Measurements from ENCODE around the gene LMNA.

The LMNA gene

GRCh38 chr1:156104065-156104810 lies 10.3 kb upstream of the LMNA start:
- Histone ChIP-seq H3K4me2 (ENCODE audit: insufficient read depth, low read length) (no peak overlapping the region), H3K36me3 (ENCODE audit: insufficient read depth, low read length) (no peaks in the 10 kb centered on the region), H2AFZ (ENCODE audit: low read depth, low read length) (no peak overlapping the region), H3K9ac (ENCODE audit: low read depth, low read length) (no peak overlapping the region), H3K4me1 (ENCODE audit: insufficient read depth, low read length) (peaks cover 5% of the 10 kb centered on the region; the same call in 1 of the 2 replicates), H3K27me3 (ENCODE audit: insufficient read depth, low read length, poor library complexity) (peaks cover 28% of the 10 kb centered on the region), H3K4me3 (ENCODE audit: low read depth in 1 of 2, low read length in 2 of 2) (no peak overlapping the region), H3K27ac (ENCODE audit: low read length) (no peak overlapping the region), H3K79me2 (ENCODE audit: insufficient read depth, low read length) (no peaks in the 10 kb centered on the region), H4K20me1 (ENCODE audit: insufficient read depth, low read length) (0 out of 2 replicates have a peak, but pooled peaks cover 2% of the 10 kb centered on the region), H3K9me3 (ENCODE audit: insufficient read depth, low read length, severe bottlenecking) (no peaks in the 10 kb centered on the region)
- TF ChIP-seq CTCF (IDR thresholded peaks at IDR 0.05; ENCODE audit: borderline replicate concordance, extremely low read depth, low read length, poor library complexity, severe bottlenecking): no peak
- no peak for TF ChIP-seq EZH2 (IDR thresholded peaks at IDR 0.05; ENCODE audit: borderline replicate concordance, low read depth, low read length, severe bottlenecking)
- DNase-seq: no peak
- ATAC-seq (ENCODE audit: insufficient read depth, low read depth): no peak

- no peak overlapping the region for H3K9ac ChIP-seq (ENCODE audit: low read depth, low read length)
- H3K36me3 ChIP-seq (ENCODE audit: insufficient read depth, low read length): no peaks in the 10 kb centered on the region
- H3K4me2 ChIP-seq (ENCODE audit: insufficient read depth, low read length): no peak overlapping the region
- 0 out of 2 replicates have a peak, but pooled peaks cover 2% of the 10 kb centered on the region for H4K20me1 ChIP-seq (ENCODE audit: insufficient read depth, low read length)
- H3K9me3 ChIP-seq (ENCODE audit: insufficient read depth, low read length, severe bottlenecking): no peaks in the 10 kb centered on the region
- peaks cover 5% of the 10 kb centered on the region; the same call in 1 of the 2 replicates for H3K4me1 ChIP-seq (ENCODE audit: insufficient read depth, low read length)
- no peak overlapping the region for H3K27ac ChIP-seq (ENCODE audit: low read length)
- ATAC-seq (ENCODE audit: insufficient read depth, low read depth) (no peak), DNase-seq (no peak)
- no peak overlapping the region for H2AFZ ChIP-seq (ENCODE audit: low read depth, low read length)
- peaks cover 31% of the 10 kb centered on the region for H3K27me3 ChIP-seq (ENCODE audit: insufficient read depth, low read length, poor library complexity)
- H3K4me3 ChIP-seq (ENCODE audit: low read depth in 1 of 2, low read length in 2 of 2): no peak overlapping the region
- H3K79me2 ChIP-seq (ENCODE audit: insufficient read depth, low read length): no peaks in the 10 kb centered on the region
- TF ChIP-seq CTCF (IDR thresholded peaks at IDR 0.05; ENCODE audit: borderline replicate concordance, extremely low read depth, low read length, poor library complexity, severe bottlenecking): no peak
- TF ChIP-seq EZH2 (IDR thresholded peaks at IDR 0.05; ENCODE audit: borderline replicate concordance, low read depth, low read length, severe bottlenecking): no peak
Measured at GRCh38 chr1:156104861-156105832, 9.4 kb upstream of the LMNA start.

- Histone ChIP-seq H3K4me2 (ENCODE audit: insufficient read depth, low read length) (no peak overlapping the region), H4K20me1 (ENCODE audit: insufficient read depth, low read length) (0 out of 2 replicates have a peak, but pooled peaks cover 3% of the 10 kb centered on the region), H3K4me1 (ENCODE audit: insufficient read depth, low read length) (peaks cover 5% of the 10 kb centered on the region; the same call in 1 of the 2 replicates), H3K36me3 (ENCODE audit: insufficient read depth, low read length) (no peaks in the 10 kb centered on the region), H3K4me3 (ENCODE audit: low read depth in 1 of 2, low read length in 2 of 2) (no peak overlapping the region), H2AFZ (ENCODE audit: low read depth, low read length) (no peak overlapping the region), H3K79me2 (ENCODE audit: insufficient read depth, low read length) (no peaks in the 10 kb centered on the region), H3K9ac (ENCODE audit: low read depth, low read length) (no peak overlapping the region), H3K9me3 (ENCODE audit: insufficient read depth, low read length, severe bottlenecking) (no peaks in the 10 kb centered on the region), H3K27ac (ENCODE audit: low read length) (no peak overlapping the region), H3K27me3 (ENCODE audit: insufficient read depth, low read length, poor library complexity) (peaks cover 37% of the 10 kb centered on the region)
- TF ChIP-seq EZH2 (IDR thresholded peaks at IDR 0.05; ENCODE audit: borderline replicate concordance, low read depth, low read length, severe bottlenecking): no peak
- TF ChIP-seq CTCF (IDR thresholded peaks at IDR 0.05; ENCODE audit: borderline replicate concordance, extremely low read depth, low read length, poor library complexity, severe bottlenecking): no peak
- DNase-seq (no peak), ATAC-seq (ENCODE audit: insufficient read depth, low read depth) (no peak)
Measured at GRCh38 chr1:156106624-156107488, 7.7 kb upstream of the LMNA start.

All from DND-41 (cell line).